Mucosa of descending colon (tissue), 3 donors: ENCODE results near the gene MFSD6. TPM values are rescaled to one million over a fixed set of nuclear protein-coding genes. Genes with fewer than 3 reads are reported as not detected.

Source experiments
- ATAC-seq: fragments of 200-7000 bp; cut with Tn5 transposase; one replicate; pipeline ENCODE4 v1.9.1; 2020; ENCODE audit warnings: mild to moderate bottlenecking, moderate library complexity
- DNase-seq, 3 donors: peaks; one replicate each; pipeline ENCODE4 v3.0.0-alpha.2; 2020
- H3K36me3 ChIP-seq: fragments of 200-600 bp; one replicate; pipeline ENCODE4 v1.8.0; 2021; ENCODE audit warnings: low read depth, mild to moderate bottlenecking
- H3K4me1 ChIP-seq: fragments of 200-600 bp; one replicate; pipeline ENCODE4 v1.8.0; 2021; ENCODE audit warnings: low read depth, mild to moderate bottlenecking
- H3K4me3 ChIP-seq: fragments of 200-600 bp; one replicate; pipeline ENCODE4 v1.8.0; 2021; ENCODE audit warnings: mild to moderate bottlenecking
- H3K9me3 ChIP-seq: fragments of 200-600 bp; one replicate; pipeline ENCODE4 v1.8.0; 2021; ENCODE audit warnings: mild to moderate bottlenecking
- intact Hi-C, 2 donors: fragments of 100-400 bp; cut with DNase I in 1 of 2; cut with micrococcal nuclease in 1 of 2; formaldehyde crosslinking; loops; one replicate each; pipeline versions ENCODE4 v1.11.0 to v1.11.1; 2022; cut with DNase I, micrococcal nuclease
- total RNA-seq, 3 donors: library from RNA; stranded (reverse); fragmentation: NEBNext Ultra II Directional in 2 of 3; extraction: Animal tissue kit (Norgen Biotek cat#: 25700) in 2 of 3; gene quantifications; one replicate each; pipeline versions ENCODE4 v1.2.1 to v1.2.4, GENCODE V29; 2021 to 2023
- TF ChIP-seq, protein P1 (sequence below): fragments of 200-600 bp; IDR thresholded peaks from one replicate; pipeline ENCODE4 v1.8.0; 2022; ENCODE audit warnings: antibody characterized with exemption, mild to moderate bottlenecking
- donor health status: DM: no; HTN: no; CAD: no; lungs with moderate emphysema.
- donor health status: DM: no; HTN: no; CAD: no.
- donor health status: DM: no; HTN: yes; CAD: no.

The MFSD6 gene
- total RNA-seq, 3 donors from 2014 or later = 58.4 to 73.2 (median 64.1) TPM

DNA sequence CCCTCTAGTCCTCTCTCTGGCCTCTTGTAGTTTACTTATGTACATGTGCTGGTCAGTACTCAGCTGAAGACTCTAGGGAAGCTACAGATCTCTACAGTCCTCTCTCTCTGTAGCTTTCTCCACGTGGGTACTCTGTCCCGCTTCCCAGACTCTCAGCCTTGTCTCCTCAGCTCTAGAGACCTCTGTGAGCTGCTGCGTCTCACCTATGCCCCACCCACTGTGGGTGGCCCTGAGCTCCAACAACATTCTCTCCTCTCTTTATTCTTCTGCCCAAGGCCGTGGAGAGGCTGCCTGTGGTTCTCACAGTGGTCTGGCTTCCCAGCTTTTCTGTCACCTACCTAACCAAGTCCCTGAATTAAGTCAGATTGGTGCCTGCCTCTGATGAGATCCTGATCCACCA, 33.4 kb downstream of the MFSD6 start:
- no peaks in the 10 kb centered on the region for H3K9me3 ChIP-seq
- intact Hi-C loops = no loop called here
- ATAC-seq (peak; percentile 44), DNase-seq (no peak)
- H3K36me3 ChIP-seq = no peaks in the 10 kb centered on the region
- TF ChIP-seq, protein P1, sequence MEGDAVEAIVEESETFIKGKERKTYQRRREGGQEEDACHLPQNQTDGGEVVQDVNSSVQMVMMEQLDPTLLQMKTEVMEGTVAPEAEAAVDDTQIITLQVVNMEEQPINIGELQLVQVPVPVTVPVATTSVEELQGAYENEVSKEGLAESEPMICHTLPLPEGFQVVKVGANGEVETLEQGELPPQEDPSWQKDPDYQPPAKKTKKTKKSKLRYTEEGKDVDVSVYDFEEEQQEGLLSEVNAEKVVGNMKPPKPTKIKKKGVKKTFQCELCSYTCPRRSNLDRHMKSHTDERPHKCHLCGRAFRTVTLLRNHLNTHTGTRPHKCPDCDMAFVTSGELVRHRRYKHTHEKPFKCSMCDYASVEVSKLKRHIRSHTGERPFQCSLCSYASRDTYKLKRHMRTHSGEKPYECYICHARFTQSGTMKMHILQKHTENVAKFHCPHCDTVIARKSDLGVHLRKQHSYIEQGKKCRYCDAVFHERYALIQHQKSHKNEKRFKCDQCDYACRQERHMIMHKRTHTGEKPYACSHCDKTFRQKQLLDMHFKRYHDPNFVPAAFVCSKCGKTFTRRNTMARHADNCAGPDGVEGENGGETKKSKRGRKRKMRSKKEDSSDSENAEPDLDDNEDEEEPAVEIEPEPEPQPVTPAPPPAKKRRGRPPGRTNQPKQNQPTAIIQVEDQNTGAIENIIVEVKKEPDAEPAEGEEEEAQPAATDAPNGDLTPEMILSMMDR = no peak
- no peak overlapping the region for H3K4me3 ChIP-seq
- H3K4me1 ChIP-seq = peaks cover 11% of the 10 kb centered on the region

DNA sequence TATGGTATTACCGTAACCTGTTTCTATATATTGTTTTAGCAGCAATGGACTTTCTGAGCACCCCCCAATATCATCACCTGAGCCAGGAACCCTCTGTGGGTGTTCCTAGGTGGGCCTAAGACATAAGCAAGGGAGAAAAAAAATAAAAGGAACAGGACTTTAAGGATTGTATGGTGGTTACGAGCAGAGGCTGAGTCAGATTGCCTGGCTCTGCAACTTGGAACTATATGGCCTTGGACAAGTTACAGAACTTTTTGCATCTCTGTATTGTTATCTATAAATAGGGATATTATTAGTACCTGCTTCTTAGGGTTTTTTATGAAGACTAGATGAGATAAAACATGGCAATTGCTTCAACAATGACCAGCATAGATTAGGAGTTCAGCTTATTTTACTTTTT, 34.9 kb downstream of the MFSD6 start:
- Histone ChIP-seq H3K4me3 (no peak overlapping the region), H3K9me3 (no peaks in the 10 kb centered on the region), H3K36me3 (no peaks in the 10 kb centered on the region), H3K4me1 (peaks cover 11% of the 10 kb centered on the region)
- no peak for DNase-seq
- no peak for ATAC-seq
- intact Hi-C loops = no loop called here
- TF ChIP-seq, protein P1 = no peak

DNA sequence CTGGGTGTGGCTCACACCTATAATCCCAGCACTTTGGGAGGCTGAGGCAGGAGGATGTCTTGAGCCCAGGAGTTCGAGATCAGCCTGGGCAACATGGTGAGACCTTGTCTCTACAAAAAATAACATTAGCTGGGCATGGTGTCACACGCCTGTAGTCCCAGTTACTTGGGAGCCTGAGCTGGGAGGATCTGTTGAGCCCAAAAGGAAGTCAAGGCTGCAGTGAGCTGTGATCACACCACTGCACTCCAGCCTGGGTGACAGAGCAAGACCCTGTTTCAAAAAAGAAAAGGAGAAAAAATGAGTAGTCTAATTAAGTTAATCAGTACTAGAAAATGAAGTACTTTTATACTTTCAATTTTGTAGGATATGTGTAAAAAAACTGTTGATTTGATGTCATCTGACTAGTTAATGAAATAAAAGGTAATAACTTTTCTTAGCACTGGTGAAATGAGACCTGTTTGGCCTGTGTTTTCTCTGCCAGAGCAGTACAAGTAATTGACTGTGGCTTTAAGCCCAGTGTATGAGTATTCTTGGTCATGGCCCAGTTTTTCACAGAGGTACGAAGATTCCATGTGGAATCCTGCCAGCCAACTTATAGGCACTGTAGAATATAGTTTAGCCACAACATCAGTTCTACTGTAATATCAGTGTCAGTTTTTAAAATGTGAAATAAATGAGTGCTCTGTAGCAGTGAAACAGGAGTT, 35.8 kb downstream of the MFSD6 start:
- intact Hi-C loops = no loop called here
- Histone ChIP-seq H3K36me3 (no peaks in the 10 kb centered on the region), H3K9me3 (no peaks in the 10 kb centered on the region), H3K4me1 (peaks cover 11% of the 10 kb centered on the region), H3K4me3 (no peak overlapping the region)
- DNase-seq (peak in 1 of 3 donors; percentile 50), ATAC-seq (peak; percentile 56)
- TF ChIP-seq, protein P1 = no peak

DNA sequence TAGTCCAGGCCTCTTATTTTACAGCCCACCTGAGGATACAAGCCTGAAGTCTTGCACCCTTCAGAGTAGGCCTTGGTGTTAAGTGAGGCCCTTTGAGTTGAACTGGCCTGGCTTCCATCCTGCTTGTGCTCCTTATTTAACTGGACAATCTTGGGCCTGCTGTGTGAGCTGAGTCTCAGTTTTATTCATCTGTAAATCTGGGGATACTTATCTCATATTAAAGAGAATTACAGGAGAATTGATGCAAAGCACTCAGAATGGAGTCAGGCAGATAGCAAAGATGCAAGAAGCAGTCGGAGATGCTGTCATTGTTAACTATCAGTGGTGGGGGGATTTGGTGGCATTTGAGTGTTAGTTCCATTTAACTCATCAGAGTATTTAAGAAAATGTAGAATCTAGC, 36.8 kb downstream of the MFSD6 start:
- ATAC-seq = no peak
- intact Hi-C loops = no loop called here

DNA sequence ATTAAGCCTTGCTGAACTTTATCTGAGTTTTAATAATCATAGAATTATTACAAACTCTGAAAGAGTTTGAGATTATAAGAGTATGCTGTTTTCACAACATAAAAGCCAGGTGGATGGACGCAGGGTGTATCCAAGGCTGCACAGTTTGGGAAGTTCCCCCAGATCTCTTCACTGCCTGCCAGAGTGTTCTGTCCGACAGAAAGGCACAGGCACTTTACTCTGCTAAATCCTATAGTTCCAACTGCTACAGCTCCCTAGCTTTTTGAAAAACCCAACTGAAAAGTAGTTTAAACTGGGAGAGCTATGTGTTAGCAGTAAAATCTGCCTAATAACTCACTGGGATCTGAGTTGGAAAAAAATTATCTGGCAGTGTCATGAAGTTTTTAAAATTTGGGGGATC, 38.0 kb downstream of the MFSD6 start:
- TF ChIP-seq, protein P1 = no peak
- no peaks in the 10 kb centered on the region for H3K36me3 ChIP-seq
- peaks cover 7% of the 10 kb centered on the region for H3K4me1 ChIP-seq
- intact Hi-C loops = no loop called here
- no peaks in the 10 kb centered on the region for H3K9me3 ChIP-seq
- ATAC-seq (no peak), DNase-seq (no peak)
- no peak overlapping the region for H3K4me3 ChIP-seq

More for the DNA sequence above, 36.8 kb downstream of the MFSD6 start:
- no peak for DNase-seq
- Histone ChIP-seq H3K4me3 (no peak overlapping the region), H3K4me1 (peaks cover 11% of the 10 kb centered on the region), H3K9me3 (no peaks in the 10 kb centered on the region), H3K36me3 (no peaks in the 10 kb centered on the region)
- TF ChIP-seq, protein P1 = no peak
